Measurements from ENCODE around the gene GPHN.
"Not testable (repeated sequence)": the region's sequence is repeated elsewhere in the genome, so short reads cannot be mapped to it uniquely, and the experiment has no call there.

The GPHN gene

GRCh38 chr14:66696326-66696725 is 188.4 kb downstream of the GPHN start:
- no peak for DNase-seq

DNA sequence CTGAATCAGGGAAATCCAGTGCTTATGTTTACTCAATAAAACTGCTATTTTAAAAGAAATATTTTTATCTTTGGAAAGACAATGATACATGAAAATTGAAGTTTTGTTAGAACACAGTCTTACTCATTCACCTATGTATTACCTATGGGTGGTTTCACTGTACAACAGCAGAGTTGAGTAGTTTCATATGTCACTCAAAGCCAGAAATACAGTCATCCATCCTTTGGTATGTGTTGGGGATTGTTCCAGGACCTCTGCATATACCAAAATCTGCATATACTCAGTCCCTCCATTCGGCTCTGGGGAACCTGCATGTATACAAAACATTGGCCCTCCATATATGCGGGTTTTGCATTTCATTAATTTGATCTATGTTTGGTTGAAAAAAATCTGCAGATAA is 190.6 kb downstream of the GPHN start:
- DNase-seq, result no peak

- DNase-seq, result no peak
Observed at GRCh38 chr14:66701813-66702212, 193.9 kb downstream of the GPHN start.

DNA sequence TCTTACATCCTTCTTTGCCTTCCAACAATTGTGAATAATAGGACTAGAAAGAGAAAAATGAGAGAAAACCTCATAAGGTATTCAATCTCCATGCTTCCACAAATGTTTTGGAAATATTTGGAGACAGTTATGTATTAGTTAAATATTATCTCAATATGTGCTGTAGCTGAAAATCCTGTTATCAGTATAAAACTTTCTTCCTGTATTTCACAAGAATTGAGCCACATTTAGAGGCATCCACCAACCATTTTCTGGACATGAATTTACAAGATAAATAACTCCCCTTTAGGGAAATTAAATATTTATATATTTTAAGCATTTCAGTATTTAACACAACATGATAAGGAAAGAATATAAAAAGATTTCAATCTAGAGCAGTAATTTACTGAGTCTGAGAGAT is 200.3 kb downstream of the GPHN start:
- DNase-seq, result no peak

- DNase-seq, result no peak
Observed at GRCh38 chr14:66709291-66709690, 201.3 kb downstream of the GPHN start.

GRCh38 chr14:66714291-66714690 is 206.3 kb downstream of the GPHN start:
- not testable (repeated sequence) for DNase-seq

DNA sequence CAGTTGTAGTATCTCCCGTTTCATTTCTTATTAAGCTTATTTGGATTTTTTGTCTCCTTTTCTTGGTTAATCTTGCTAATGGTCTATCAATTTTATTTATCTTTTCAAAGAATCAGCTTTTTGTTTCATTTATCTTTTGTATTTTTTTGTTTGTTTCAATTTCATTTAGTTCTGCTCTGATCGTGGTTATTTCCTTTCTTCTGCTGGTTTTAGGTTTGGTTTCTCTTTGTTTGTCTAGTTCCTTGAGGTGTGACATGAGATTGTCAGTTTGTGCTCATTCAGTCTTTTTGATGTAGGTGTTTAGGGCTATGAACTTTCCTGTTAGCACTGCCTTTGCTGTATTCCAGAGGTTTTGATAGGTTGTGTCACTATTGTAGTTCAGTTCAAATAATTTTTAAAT is 207.4 kb downstream of the GPHN start:
- DNase-seq, result not testable (repeated sequence)

DNA sequence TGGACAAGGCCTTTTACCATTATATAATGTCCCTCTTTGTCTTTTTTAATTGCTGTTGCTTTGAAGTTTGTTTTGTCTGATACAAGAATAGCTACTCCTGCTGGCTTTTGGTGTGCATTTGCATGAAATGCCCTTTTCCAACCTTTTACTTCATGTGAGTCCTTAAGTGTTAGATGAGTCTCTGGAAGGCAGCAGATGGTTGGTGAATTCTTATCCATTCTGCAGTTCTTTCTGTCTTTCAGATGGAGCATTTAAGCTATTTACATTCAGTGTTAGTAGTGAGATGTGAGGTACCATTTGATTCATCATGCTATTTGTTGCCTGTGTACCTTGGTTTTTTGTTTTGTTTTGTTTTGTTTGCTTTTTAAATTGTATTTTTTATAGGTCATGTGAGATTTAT is 208.3 kb downstream of the GPHN start:
- DNase-seq, result no peak

DNA sequence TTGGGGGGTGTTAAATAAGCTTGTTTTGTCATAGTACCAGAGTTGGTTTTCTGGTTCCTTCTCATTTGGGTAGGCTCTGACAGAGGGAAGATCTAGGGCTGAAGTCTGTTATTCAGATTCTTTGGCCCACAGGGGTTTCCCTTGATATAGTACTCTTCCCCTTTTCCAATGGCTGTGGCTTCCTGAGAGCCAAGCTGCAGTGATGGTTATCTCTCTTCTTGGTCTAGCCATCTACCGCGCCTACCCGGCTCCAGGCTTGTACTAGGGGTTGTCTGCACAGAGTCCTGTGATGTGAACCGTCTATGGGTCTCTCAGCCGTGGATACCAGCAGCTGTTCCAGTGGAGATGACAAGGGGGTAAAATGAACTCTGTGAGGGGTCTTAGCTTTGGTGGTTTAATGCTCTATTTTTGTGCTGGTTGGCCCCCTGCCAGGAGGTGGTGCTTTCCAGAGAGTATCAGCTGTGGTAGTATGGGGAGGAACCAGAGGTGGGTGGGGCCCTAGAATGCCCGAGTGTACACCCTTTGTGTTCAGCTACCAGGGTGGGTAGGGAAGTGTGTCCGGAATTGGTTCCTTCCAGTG is 209.7 kb downstream of the GPHN start:
- no peak for DNase-seq

DNA sequence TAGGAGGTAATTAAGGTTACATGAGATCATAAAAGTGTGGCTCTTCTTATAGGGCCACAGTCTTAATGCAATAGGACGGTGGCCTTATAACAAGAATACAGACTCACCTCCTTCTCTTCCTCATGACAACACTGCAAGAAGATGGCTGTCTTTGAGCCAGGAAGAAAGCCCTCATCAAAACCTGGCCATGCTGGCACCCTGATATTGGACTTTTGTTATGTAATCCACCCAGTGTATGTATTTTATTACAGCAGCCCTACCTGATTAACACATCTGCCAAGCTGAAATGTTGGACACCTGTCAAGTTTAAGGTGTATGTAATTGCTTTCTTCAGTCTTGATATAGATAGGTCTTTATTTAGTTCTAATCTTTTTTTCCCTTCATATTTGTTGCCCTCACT is 217.0 kb downstream of the GPHN start:
- no peak for DNase-seq

DNA sequence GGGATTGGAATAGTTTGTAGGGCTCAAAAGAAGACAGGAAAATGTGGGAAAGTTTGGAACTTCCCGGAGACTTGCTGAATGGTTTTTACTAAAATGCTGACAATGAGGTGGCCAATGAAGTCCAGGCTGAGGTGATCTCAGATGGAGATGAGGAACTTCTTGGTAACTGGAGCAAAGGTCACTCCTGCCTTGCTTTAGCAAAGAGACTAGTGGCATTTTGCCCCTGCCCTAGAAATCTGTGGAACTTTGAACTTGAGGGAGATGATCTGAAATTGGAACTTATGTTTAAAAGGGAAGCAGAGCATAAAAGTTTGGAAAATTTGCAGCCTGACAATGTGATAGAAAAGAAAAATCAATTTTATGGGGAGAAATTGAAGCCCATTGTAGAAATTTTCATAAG is 223.4 kb downstream of the GPHN start:
- DNase-seq, result not testable (repeated sequence)

DNA sequence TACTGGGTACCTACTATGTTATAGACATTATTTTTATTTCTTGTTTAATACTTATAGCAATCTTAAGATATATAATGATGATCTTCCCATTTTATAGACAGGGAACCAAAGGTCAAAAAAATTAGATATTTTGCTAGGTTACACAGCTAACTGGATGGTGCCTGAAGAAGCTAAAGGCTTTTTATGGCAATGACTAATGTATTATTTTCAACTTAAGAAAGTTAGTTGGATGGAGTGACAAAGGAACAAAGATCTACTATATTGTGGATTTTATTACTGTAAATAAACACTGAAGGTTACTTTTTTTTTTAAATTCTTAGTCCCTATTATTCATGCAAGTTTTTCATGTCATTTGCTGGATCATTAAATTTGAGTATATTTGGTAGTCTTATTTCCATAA is 227.9 kb downstream of the GPHN start:
- no peak for DNase-seq

DNA sequence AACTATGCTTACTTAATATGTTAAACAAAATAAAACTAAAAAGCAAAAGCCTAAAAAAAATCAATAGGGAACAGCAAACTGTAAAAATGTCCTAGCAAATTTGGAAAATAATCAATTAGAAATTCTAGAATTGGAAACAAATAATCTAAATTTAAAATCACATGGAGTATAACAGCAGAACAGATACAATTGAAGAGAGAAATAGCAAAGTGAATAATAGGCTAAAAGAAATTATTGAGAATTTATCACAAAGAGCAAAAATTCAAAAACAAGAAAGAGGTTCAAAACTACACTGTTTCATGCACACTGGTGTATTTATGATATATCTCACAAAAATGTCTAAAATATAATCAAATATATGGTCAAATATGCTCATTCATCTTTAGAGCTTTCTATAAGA is 231.9 kb downstream of the GPHN start:
- no peak for DNase-seq

- DNase-seq, result no peak
Observed at GRCh38 chr14:66745078-66745477, 237.1 kb downstream of the GPHN start.

GRCh38 chr14:66746316-66747006 is 238.5 kb downstream of the GPHN start:
- DNase-seq, result peak; percentile 15

DNA sequence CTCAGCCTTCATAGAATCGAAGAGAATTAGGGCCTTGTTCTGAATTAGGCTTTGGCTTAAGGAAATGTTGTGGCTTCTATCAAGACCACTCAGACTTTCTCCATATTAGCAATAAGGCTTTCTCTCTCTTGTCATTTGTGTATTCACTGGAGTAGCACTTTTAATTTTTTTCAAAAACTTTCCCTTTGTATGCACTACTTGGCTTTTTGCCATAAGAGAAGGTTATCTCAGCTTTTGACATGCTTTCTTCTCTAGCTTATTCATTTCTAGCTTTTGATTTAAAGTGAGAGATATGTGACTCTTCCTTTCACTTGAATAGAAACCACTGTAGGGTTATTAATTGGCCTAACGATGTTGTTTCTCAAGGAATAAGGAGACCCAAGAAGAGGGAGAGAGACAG is 244.2 kb downstream of the GPHN start:
- DNase-seq, result no peak

DNA sequence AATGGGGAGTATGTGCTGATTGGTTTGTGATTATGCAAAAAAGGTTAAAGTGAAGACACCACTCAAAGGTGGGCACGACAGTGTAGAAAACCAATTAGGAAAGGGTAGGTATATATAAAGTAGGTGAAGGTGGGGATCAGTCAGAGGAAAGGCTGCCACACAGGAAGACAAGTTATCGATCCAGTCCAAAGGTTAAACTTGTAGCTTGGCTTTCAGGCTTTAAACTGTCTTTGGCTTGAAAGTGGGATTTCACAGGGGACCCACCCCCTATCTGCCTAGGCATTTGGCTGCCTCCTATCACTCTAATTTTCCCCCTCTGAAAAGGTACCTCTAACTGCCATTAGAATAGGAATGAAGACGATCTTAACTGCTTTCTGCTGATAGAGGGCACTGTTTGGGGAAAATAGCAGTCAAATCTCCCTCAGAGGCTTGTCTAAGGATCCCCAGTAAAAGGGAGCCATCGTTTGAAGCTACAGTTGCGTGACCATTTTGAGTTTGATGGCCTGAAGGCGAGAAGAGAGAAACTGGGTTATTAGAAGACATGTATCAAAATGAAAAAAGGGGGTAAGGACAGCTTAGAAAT is 250.2 kb downstream of the GPHN start:
- no peak for DNase-seq

DNA sequence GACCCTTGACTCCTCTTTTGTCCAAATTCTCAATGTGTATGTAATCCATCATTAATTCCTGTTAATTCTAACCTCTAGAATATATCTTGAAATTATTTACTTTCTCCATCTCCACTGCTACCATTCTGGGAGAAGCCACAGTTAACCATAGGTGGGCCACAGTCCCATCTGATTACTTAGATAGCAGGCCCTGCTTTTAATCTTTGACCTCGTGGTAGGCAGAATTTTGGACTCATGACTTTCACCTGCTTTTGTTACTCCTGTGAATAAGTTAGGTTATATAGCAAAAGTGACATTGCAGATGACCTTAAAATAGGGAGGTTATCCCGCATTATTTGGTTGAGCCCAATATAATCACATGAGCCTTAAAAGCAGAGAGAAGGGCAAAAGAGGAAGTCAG is 264.2 kb downstream of the GPHN start:
- no peak for DNase-seq

DNA sequence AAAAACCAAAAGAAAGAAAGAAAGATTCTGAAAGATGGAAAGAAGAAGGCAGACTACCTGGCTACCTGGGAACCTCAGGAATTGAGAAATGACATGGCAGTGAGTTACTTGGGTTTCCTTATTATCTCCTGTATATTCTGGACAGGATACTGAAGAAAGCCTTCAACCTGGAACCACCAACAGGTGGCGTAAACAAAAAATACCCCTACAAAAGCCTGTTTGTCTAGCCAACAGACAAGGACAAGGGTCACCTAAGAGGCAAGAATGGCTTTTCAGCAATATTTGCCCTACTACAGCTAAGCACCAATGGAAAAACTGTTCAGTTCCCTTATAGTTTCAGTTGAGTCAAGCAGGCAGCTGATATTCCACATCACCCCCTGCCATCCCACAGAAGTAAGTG is 274.9 kb downstream of the GPHN start:
- no peak for DNase-seq

GRCh38 chr14:66790101-66790500 is 282.2 kb downstream of the GPHN start:
- DNase-seq, result no peak

DNA sequence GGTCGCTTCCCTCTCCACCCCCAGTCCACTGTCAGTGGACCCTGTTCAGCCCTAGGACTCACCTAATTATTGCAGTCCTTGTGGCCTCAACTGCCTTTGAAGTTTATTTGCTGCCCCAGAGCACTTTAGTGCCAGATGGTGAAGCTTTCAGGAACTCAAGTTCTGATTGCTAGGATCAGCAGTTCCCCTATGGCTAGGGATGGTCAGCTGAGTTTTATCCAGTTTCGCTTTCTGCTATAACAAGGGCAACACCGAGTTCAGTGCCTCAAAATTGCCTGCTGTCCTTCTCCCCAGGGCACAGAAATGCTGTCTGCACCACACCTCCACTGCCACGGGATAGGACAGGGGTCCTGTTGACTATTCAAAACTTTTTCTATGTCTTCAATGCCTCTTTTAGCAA is 295.0 kb downstream of the GPHN start:
- DNase-seq, result no peak

- DNase-seq, result no peak
Observed at GRCh38 chr14:66804141-66804540, 296.2 kb downstream of the GPHN start.

DNA sequence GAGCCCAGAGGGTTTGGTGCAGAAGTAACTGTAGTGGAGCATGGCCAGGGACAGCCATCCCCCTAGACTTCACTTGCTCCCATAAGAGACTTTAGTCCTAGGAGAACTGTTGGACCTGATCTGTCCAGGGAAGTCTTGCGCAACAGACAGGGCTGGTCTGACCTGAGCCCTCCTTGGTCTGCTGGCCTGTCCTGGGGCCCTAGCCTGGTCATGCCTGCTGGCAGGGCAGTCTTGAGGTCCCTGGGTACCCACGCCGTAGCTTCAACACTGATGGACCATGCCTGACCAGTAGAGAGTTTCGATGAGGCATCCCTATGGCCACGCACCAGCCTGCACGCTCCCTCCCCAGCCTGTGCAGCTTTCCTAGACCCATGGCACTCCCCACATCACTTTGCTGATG is 305.7 kb downstream of the GPHN start:
- DNase-seq, result no peak

GRCh38 chr14:66815687-66816086 is 307.7 kb downstream of the GPHN start:
- DNase-seq, result no peak

DNA sequence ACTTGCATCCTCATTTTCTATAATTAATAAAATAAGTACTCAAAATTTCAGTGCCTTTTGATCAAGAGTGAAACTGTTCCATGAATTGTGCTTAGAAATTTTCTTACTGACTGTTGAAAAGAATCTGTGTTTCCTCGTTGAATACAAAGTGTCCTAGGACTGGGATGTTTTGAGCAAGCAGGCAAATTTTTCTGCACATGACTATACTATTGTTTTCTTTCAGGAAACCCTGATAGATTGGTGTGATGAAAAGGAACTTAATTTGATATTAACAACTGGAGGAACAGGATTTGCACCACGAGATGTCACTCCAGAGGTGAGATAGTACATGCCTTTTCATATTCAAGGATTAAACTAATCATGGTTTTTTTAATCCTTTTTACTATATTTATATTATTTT is 316.3 kb downstream of the GPHN start:
- DNase-seq, result no peak
